Chondrocyte (in vitro differentiated cells): ENCODE data around the gene GJE1. TPM values are rescaled to one million over a fixed set of nuclear protein-coding genes. Genes with fewer than 3 reads are reported as not detected.
"Not testable (repeated sequence)": the region's sequence is repeated elsewhere in the genome, so short reads cannot be mapped to it uniquely, and the experiment has no call there.

Experiments used
- DNase-seq: peaks from one replicate; pipeline ENCODE4 v3.0.0; 2021; ENCODE audit warnings: mixed read lengths, low spot score
- H3K27ac Mint-ChIP-seq: one replicate; pipeline ENCODE4 v1.8.0; 2021; ENCODE audit warnings: mild to moderate bottlenecking, moderate library complexity, mixed read lengths; ENCODE audit not compliant: unreplicated experiment
- H3K27me3 Mint-ChIP-seq: 2 replicates; pipeline ENCODE4 v1.8.0; 2021; ENCODE audit warnings: low read depth, mixed read lengths
- H3K36me3 Mint-ChIP-seq: 2 replicates; pipeline ENCODE4 v1.8.0; 2021; ENCODE audit warnings: low read depth, mixed read lengths
- H3K4me1 Mint-ChIP-seq: 2 replicates; pipeline ENCODE4 v1.8.0; 2021; ENCODE audit warnings: low read depth, mild to moderate bottlenecking, mixed read lengths
- H3K4me3 Mint-ChIP-seq: one replicate; pipeline ENCODE4 v1.8.0; 2021; ENCODE audit warnings: mild to moderate bottlenecking, moderate library complexity, mixed read lengths; ENCODE audit not compliant: unreplicated experiment
- H3K9me3 Mint-ChIP-seq: 2 replicates; pipeline ENCODE4 v1.8.0; 2021; ENCODE audit warnings: low read depth, mixed read lengths
- CTCF ChIP-seq: fragments of 200-600 bp; sonication (generic); IDR thresholded peaks from 2 replicates; pipeline ENCODE4 v1.5.0; 2021; ENCODE audit warnings: antibody characterized with exemption, mild to moderate bottlenecking, moderate library complexity
- total RNA-seq: library from RNA; stranded (reverse); gene quantifications from 3 replicates; pipeline ENCODE4 v1.2.1, GENCODE V29; 2021

Gene GJE1
- total RNA-seq, 1 donor from 2014 or later: not detected

DNA sequence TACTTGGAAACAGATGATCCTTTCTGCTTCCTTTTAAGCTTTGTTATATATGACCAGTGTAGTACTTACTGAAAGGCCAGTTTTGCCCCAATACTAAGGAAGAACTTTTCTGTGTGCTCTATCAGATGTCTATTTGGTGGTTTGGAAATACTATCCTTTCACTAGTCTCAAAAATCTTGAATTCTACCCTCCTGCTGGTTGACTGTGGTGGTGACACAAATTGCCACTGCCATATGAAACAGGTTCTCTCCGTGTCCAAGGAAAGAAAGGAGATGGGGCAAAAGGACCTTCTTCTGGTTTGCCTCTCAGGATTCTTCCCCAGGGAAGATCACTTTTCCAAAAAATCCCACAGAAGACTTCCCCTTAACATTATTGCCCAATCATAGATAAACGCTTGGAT is 6.2 kb downstream of the GJE1 start:
- no peak for TF ChIP-seq CTCF
- H3K4me1 Mint-ChIP-seq: no peaks in the 10 kb centered on the region
- peaks cover 8% of the 10 kb centered on the region for H3K27me3 Mint-ChIP-seq
- no peak for DNase-seq
- H3K27ac Mint-ChIP-seq: no peak overlapping the region
- H3K36me3 Mint-ChIP-seq: no peaks in the 10 kb centered on the region
- H3K4me3 Mint-ChIP-seq: no peak overlapping the region
- no peaks in the 10 kb centered on the region for H3K9me3 Mint-ChIP-seq

GRCh38 chr6:142141531-142141930 is 8.8 kb downstream of the GJE1 start:
- not testable (repeated sequence) for H3K27me3 Mint-ChIP-seq, H3K4me3 Mint-ChIP-seq, H3K4me1 Mint-ChIP-seq

GRCh38 chr6:142146828-142147662 is 14.3 kb downstream of the GJE1 start, which contains the start of the genes NMBR and VTA1:
Gene NMBR, minus strand, starts transcription at chr6:142147122. Its CDS starts 58,464 bp downstream, at chr6:142088658.
Gene VTA1, plus strand, starts transcription at chr6:142147263. Its CDS starts 25 bp downstream, at chr6:142147288.
- Mint-ChIP-seq H3K9me3 (no peaks in the 10 kb centered on the region), H3K27me3 (no peaks in the 10 kb centered on the region), H3K4me1 (peaks cover 37% of the 10 kb centered on the region), H3K4me3 (peak within 1 kb of the TSS; percentile 97), H3K36me3 (no peaks in the 10 kb centered on the region), H3K27ac (peak within 1 kb of the TSS; percentile 88)
- DNase-seq: peak; percentile 98
- peak; percentile 100 for TF ChIP-seq CTCF

More at GRCh38 chr6:142141531-142141930, 8.8 kb downstream of the GJE1 start:
- H3K36me3 Mint-ChIP-seq, H3K9me3 Mint-ChIP-seq, H3K27ac Mint-ChIP-seq, DNase-seq: not testable (repeated sequence)

DNA sequence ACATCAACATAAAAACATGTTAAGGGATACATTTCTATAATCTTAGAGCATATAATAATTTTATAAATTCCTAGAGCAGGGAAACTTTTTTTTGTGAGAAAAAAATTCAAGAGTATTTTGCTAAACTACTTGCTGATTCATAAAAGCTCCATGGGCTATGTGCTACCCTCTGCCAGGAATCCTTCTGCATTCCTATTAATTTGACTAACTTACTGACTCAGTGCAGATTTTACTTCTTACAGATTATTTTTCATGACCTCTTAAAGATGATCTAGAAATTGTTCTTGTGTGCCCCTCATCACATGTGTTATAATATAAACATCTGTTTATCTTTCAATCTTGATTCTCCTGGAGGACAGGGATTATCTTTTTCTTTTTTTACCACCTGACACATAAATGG is 20.0 kb downstream of the GJE1 start:
- H3K27ac Mint-ChIP-seq: peak overlapping the region; percentile 49
- H3K27me3 Mint-ChIP-seq: no peaks in the 10 kb centered on the region
- DNase-seq: no peak
- H3K4me3 Mint-ChIP-seq: no peak overlapping the region
- no peak for TF ChIP-seq CTCF
- H3K36me3 Mint-ChIP-seq: no peaks in the 10 kb centered on the region
- H3K9me3 Mint-ChIP-seq: no peaks in the 10 kb centered on the region
- peaks cover 45% of the 10 kb centered on the region for H3K4me1 Mint-ChIP-seq

GRCh38 chr6:142153196-142153595 is 20.5 kb downstream of the GJE1 start:
- Mint-ChIP-seq H3K4me3 (no peak overlapping the region), H3K4me1 (peaks cover 40% of the 10 kb centered on the region), H3K9me3 (no peaks in the 10 kb centered on the region), H3K36me3 (no peaks in the 10 kb centered on the region), H3K27ac (peak overlapping the region; percentile 49), H3K27me3 (no peaks in the 10 kb centered on the region)
- no peak for TF ChIP-seq CTCF
- DNase-seq: no peak
